Prostate gland (tissue), 2 donors: ENCODE results near the gene RNF14.

Experiments
- POLR2A ChIP-seq: fragments of 450-650 bp; IDR thresholded peaks from one replicate; pipeline ENCODE4 v1.6.1; 2016; ENCODE audit warnings: antibody characterized with exemption, mild to moderate bottlenecking
- POLR2AphosphoS5 ChIP-seq: sonication (generic); formaldehyde crosslinking; IDR thresholded peaks from one replicate; pipeline ENCODE4 v1.6.1; 2017; ENCODE audit warnings: antibody characterized with exemption
- TF ChIP-seq, protein P1 (sequence below), 4 experiments: fragments of 200-600 bp in 2 of 4; fragments of 450-650 bp in 2 of 4; sonication (generic) in 2 of 4; IDR thresholded peaks; 1 replicate in 3 of 4; 2 replicates in 1 of 4; pipeline ENCODE4 v1.5.1; 2016 to 2019; ENCODE audit warnings: antibody characterized with exemption in 4 of 4, mild to moderate bottlenecking in 2 of 4, moderate library complexity in 2 of 4

- TF ChIP-seq, protein P1, sequence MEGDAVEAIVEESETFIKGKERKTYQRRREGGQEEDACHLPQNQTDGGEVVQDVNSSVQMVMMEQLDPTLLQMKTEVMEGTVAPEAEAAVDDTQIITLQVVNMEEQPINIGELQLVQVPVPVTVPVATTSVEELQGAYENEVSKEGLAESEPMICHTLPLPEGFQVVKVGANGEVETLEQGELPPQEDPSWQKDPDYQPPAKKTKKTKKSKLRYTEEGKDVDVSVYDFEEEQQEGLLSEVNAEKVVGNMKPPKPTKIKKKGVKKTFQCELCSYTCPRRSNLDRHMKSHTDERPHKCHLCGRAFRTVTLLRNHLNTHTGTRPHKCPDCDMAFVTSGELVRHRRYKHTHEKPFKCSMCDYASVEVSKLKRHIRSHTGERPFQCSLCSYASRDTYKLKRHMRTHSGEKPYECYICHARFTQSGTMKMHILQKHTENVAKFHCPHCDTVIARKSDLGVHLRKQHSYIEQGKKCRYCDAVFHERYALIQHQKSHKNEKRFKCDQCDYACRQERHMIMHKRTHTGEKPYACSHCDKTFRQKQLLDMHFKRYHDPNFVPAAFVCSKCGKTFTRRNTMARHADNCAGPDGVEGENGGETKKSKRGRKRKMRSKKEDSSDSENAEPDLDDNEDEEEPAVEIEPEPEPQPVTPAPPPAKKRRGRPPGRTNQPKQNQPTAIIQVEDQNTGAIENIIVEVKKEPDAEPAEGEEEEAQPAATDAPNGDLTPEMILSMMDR (IDR thresholded peaks at IDR 0.05): no peak
- TF ChIP-seq POLR2A (no peak), POLR2AphosphoS5 (no peak)
Measured at GRCh38 chr5:141949511-141949910, 19.4 kb upstream of the RNF14 start.
